Esophagus (tissue), 2 donors: ENCODE measurements around the gene CLASP1. TPM values are rescaled to one million over a fixed set of nuclear protein-coding genes. Genes with fewer than 3 reads are reported as not detected.

ENCODE experiments used
- H3K27ac ChIP-seq, 2 donors: one replicate each; pipeline ENCODE4 v1.5.1; 2013; ENCODE audit warnings: low read depth in 2 of 2, mild to moderate bottlenecking in 2 of 2, inconsistent platforms in 1 of 2, low read length in 1 of 2, moderate library complexity in 1 of 2
- H3K27me3 ChIP-seq, 2 donors: one replicate each; pipeline ENCODE4 v1.6.1; 2013; ENCODE audit warnings: low read length in 2 of 2, control low read depth in 1 of 2, mild to moderate bottlenecking in 1 of 2; ENCODE audit not compliant: insufficient read depth in 2 of 2, control insufficient read depth in 1 of 2
- H3K36me3 ChIP-seq, 2 donors: one replicate each; pipeline ENCODE4 v1.6.1; 2013; ENCODE audit warnings: low read length in 1 of 2; ENCODE audit not compliant: control insufficient read depth in 2 of 2, insufficient read depth in 2 of 2
- H3K4me1 ChIP-seq, 2 donors: one replicate each; pipeline ENCODE4 v1.6.1; 2013; ENCODE audit warnings: low read length in 1 of 2; ENCODE audit not compliant: control insufficient read depth in 2 of 2, insufficient read depth in 2 of 2
- H3K4me3 ChIP-seq, 2 donors: one replicate each; pipeline ENCODE4 v1.5.1; 2013; ENCODE audit warnings: low read length in 2 of 2, mild to moderate bottlenecking in 2 of 2, low read depth in 1 of 2, moderate library complexity in 1 of 2
- H3K9me3 ChIP-seq, 2 donors: one replicate each; pipeline ENCODE4 v1.6.1; 2013; ENCODE audit warnings: mild to moderate bottlenecking in 2 of 2, low read depth in 1 of 2, low read length in 1 of 2, moderate library complexity in 1 of 2; ENCODE audit not compliant: control insufficient read depth in 2 of 2, insufficient read depth in 1 of 2
- WGBS, 2 donors: extraction: QIAGEN DNeasy Blood & Tissue Kit; methylation state at CpG; one replicate each; pipeline ENCODE4 v1.1.7; 2013; 5-methylcytosine and 5-hydroxymethylcytosine counted together
- polyA plus RNA-seq, 2 donors: library from polyadenylated mRNA; stranded (reverse); fragments of 200-250 nt; gene quantifications; one replicate each; pipeline ENCODE4 v1.2.3, GENCODE V29; 2013
- donor health status: healthy with polysubstance abuse.
- donor health status: Bipolar disorder and iron deficiency.

The CLASP1 gene
- polyA plus RNA-seq, 2 donors = 9.1 to 9.8 TPM

DNA sequence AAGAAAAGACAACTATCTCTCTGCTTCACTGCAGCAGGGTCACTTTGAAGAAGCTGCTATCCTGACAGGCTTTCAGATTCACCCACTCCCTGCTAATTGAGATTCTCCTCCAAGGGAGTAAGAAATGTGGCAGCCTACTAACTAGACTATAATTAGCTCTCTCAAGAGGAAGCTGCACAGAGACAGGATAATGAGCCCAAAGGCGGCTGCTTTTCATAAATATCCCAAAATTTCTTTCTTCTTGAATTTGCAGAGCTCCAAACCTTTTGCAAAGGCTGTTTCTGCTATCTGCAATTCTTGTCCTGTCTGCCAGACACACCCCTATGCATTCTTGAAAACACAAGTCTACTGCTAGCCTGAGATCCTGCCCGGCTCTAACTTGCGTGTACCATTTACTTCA is 172.6 kb downstream of the CLASP1 start:
- H3K27me3 ChIP-seq = no peaks in the 10 kb centered on the region
- WGBS, 2 donors = 78 to 84% methylated on average over 3 of the region's 3 CpGs
- no peak overlapping the region for H3K4me3 ChIP-seq
- H3K27ac ChIP-seq = no peak overlapping the region
- H3K9me3 ChIP-seq = no peaks in the 10 kb centered on the region
- no peaks in the 10 kb centered on the region for H3K4me1 ChIP-seq
- no peaks in the 10 kb centered on the region for H3K36me3 ChIP-seq

DNA sequence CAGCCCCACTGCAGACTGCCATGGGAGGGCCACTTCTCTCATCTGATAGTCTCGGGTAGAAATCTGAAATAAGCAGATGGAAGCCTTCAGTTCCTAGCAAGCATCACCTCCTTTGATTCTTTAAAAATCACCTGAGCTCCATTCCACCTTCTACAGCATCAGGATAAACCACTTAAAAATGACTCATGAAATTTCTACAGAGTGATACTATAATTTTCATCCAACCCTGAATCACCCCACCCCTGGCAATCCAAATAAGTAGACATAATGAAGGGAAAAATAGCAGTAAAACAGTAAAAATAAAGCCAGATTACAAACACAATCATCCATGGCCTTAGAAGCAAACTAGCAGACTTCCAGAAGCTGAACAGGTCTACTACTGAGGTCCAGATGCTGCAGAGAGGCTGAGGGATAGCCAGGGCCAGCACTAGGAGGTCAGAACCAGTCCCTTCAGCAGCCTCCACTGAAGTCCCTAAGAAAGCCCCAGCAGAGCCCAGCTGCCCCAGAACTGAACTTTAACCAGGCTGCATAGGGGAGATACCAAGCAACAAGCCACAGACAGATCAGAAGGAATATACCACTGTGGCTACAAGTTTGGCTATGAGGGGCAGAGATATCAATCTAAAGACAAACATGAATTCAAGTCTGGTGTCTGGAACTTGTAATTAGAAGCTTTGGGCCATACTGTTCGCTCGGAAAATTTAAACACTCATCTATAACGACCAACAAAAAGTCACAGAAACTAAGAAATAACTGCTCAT is 173.3 kb downstream of the CLASP1 start:
- Histone ChIP-seq H3K36me3 (no peaks in the 10 kb centered on the region), H3K4me1 (no peaks in the 10 kb centered on the region), H3K27me3 (no peaks in the 10 kb centered on the region), H3K9me3 (no peaks in the 10 kb centered on the region), H3K27ac (no peak overlapping the region), H3K4me3 (no peak overlapping the region)
- WGBS, 2 donors = 83 to 91% methylated on average over 4 of the region's 4 CpGs

DNA sequence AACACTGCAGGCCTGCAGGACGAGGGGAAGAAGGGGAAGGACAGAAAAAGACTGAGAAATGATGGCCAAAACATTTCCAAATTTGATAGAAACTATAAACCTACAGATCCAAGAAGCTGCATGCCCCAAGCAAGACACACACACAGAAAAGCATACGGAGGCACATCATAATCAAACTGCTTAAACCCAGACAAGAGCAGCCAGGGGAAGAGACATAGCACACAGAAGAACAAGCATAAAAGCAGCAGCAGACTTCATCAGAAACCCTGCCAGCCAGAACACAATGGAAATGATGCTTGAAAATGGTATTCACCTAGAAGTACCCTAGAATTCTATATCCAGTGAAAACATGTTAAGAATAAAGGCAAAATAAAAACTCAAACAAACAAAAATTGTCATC is 175.8 kb downstream of the CLASP1 start:
- Histone ChIP-seq H3K4me3 (no peak overlapping the region), H3K27me3 (no peaks in the 10 kb centered on the region), H3K36me3 (peaks cover 8 to 13% of the 10 kb centered on the region in 2 donors), H3K9me3 (no peaks in the 10 kb centered on the region), H3K4me1 (no peaks in the 10 kb centered on the region), H3K27ac (no peak overlapping the region)
- WGBS, 2 donors = 77 to 86% methylated on average over 2 of the region's 2 CpGs

DNA sequence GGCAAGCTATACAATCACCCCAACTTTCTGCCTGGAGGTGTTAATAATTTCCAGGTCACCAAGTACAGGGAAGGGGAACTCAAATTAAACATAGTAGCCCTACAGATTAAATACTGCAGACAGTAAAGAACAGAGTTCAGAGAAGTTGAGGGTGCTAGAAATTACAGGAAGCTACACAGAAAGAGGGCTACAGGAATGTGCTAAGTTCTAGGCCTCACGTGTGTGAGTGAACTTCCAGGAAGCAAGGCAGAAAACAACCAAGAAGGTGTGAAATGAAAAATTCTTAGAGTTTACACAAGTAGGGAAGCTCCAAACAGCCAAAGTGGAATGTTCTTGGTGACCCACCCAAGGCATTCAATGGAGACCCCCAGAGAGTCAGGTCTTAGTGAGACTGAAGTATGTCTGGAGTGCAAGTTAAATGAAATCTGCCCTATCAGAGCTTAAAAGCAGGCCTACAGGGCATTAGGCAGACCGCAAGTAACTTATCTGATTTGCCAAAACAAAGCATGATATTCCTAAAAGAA is 176.7 kb downstream of the CLASP1 start:
- WGBS, 2 donors = 85 to 86% methylated on average over 2 of the region's 2 CpGs

DNA sequence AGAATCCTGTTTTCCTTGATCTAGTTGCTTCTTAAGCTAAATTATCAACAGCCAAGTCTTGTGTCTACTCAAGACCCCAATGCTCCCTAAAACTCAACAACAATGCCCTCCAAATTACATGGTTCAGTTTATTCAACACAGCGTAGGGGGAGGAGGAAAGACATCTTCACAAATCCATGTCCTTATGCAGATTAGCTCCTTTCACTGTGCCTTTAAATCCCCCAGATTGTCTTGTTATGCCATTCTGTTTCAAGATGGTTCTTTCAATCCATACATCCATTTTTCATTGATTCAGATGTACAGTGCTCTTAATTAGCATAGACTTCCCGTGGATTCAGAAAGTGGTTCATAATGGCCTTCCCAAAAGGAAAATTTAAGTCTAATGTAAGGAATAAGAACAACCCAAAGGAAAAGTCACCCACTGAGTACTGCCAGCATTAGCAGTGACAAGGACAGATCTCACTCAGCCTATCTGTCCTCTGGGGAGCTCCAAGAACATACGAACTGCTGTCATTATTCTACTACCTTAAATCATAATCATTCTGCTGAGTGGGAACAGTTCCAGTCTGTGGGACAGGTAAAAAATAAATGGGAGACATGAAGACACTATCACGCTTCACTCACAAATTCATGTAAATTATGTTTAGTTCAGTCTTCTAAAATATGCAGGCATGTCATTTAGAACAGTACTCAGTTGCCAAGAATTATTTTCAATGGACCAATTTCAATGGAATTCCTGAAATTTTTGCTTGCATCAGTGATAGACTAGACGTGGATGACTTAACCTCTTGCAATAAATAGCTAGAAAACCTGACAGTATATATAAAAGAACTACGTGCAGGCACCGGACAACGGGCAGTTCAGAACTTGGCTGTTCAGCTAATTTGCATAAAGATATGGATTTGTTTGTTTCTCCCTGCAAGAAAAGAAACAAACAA is 177.5 kb downstream of the CLASP1 start:
- Histone ChIP-seq H3K27ac (no peak overlapping the region), H3K27me3 (no peaks in the 10 kb centered on the region), H3K36me3 (peaks cover 11 to 13% of the 10 kb centered on the region in 2 donors), H3K4me1 (no peaks in the 10 kb centered on the region), H3K9me3 (no peaks in the 10 kb centered on the region), H3K4me3 (no peak overlapping the region)
- 76 to 81% methylated on average over 8 of the region's 8 CpGs for WGBS, 2 donors

More for the DNA sequence above, 176.7 kb downstream of the CLASP1 start:
- Histone ChIP-seq H3K27ac (no peak overlapping the region), H3K4me3 (no peak overlapping the region), H3K36me3 (peaks cover 8 to 13% of the 10 kb centered on the region in 2 donors), H3K9me3 (no peaks in the 10 kb centered on the region), H3K4me1 (no peaks in the 10 kb centered on the region), H3K27me3 (no peaks in the 10 kb centered on the region)

DNA sequence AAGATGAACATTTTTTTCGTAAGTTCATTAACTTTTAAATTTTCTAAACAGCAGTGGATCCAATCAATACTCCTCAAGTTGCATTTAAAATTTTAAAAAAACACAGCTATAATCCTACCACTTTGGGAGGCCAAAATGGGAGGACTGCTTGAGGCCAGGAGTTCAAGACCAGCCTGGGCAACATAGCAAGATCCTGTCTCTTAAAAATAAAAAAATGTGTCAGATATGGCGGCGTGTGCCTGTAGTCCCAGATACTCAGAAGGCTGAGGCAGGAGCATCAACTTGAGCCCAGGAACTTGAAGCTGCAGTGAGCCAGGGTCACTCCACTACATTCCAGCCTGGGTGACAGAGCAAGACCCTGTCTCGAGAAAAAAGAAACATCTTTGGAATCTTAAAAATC is 178.3 kb downstream of the CLASP1 start:
- WGBS, 2 donors = 95 to 96% methylated on average over 4 of the region's 4 CpGs
- no peak overlapping the region for H3K4me3 ChIP-seq
- no peaks in the 10 kb centered on the region for H3K9me3 ChIP-seq
- H3K27me3 ChIP-seq = no peaks in the 10 kb centered on the region
- no peak overlapping the region for H3K27ac ChIP-seq
- no peaks in the 10 kb centered on the region for H3K4me1 ChIP-seq
- H3K36me3 ChIP-seq = peaks cover 12 to 16% of the 10 kb centered on the region in 2 donors

DNA sequence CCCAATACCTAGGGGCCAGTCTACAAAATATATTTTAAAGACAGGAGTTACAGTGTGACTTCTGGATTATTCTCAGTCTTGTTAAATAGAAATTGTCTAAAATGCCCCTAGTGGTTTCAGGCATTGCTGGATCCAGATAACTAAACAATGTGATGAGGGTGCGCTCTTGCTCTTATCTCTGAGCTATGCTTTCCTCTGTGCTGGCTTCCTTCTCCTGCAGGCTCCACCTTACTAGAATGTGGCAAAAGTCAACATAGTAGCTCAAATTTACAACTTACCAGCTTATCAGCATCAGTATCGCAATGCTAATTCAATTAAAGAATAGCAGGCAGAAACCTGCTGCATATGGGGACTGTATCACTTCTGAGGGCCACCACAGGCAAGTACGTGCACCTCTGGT is 179.9 kb downstream of the CLASP1 start:
- Histone ChIP-seq H3K9me3 (no peaks in the 10 kb centered on the region), H3K27ac (no peak overlapping the region), H3K4me3 (no peak overlapping the region), H3K36me3 (peaks cover 12 to 16% of the 10 kb centered on the region in 2 donors), H3K4me1 (no peaks in the 10 kb centered on the region), H3K27me3 (no peaks in the 10 kb centered on the region)
- 97 to 98% methylated on average over 3 of the region's 3 CpGs for WGBS, 2 donors

DNA sequence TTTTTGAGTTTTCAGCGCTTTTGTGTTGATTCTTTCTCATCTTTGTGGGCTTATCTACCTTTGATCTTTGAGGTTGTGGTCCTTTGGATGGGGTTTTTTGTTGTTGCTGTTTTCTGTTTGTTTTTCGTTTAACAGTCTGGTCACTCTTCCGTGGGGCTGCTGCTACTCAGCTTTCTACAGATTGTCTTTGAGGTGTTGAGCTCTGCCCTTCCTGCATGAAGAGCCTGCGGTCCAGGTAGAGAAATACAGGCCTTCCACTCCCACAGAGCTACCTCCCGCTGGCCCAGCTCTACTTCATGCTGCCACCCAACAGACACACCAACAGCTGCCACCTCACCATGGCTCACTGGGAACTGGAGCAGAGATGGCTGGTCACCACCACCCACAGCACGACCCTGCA is 180.3 kb downstream of the CLASP1 start:
- no peaks in the 10 kb centered on the region for H3K27me3 ChIP-seq
- H3K27ac ChIP-seq = no peak overlapping the region
- H3K36me3 ChIP-seq = peaks cover 12 to 16% of the 10 kb centered on the region in 2 donors
- H3K9me3 ChIP-seq = no peaks in the 10 kb centered on the region
- 94 to 95% methylated on average over 6 of the region's 6 CpGs for WGBS, 2 donors
- H3K4me1 ChIP-seq = no peaks in the 10 kb centered on the region
- H3K4me3 ChIP-seq = no peak overlapping the region

DNA sequence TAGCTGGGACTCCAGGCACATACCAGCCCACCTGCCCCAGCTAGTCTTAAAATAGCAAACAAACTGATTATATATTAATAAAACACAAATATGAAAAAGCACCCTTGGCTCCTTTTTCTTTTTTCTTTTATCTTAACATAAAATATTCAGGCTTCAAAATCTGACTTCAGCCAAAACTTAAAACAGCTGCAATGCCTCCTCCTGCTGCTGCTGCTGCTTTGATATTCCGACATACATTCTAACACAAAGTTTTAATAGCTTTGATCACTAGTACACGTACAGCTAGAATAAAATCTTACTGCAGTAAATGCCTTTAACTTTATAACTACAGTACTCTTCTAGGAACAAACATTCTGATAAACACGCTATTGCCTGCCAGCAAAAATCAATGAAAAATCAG is 190.0 kb downstream of the CLASP1 start:
- Histone ChIP-seq H3K27me3 (no peaks in the 10 kb centered on the region), H3K36me3 (peaks cover 8 to 19% of the 10 kb centered on the region in 2 donors), H3K27ac (no peak overlapping the region), H3K4me3 (no peak overlapping the region), H3K9me3 (no peaks in the 10 kb centered on the region), H3K4me1 (no peaks in the 10 kb centered on the region)
- 83 to 86% methylated on average over 3 of the region's 3 CpGs for WGBS, 2 donors
